K562 (cell line): Measurements from ENCODE around the gene ARHGAP32. TPM values are rescaled to one million over a fixed set of nuclear protein-coding genes. Genes with fewer than 3 reads are reported as not detected.
A peak's percentile ranks its signal among the peaks of the same experiment; 100 is the strongest.

Source experiments
- ATAC-seq: fragments of 200-7000 bp; cut with Tn5 transposase; 3 replicates; pipeline ENCODE4 v1.9.1; 2020; ENCODE audit warnings: moderate library complexity
- BruUV-seq: library from RNA; stranded (reverse); fragments of 400-500 nt; replicated peaks from 2 replicates; lab custom pipeline; 2021; lab: Mats Ljungman, UMichigan
- CTCF ChIA-PET: fragments of 300-600 bp; formaldehyde crosslinking; extraction: SDS; loops from one replicate; lab custom pipeline; 2021; ENCODE audit warnings: low intra/inter-chr PET ratio; lab: Yijun Ruan, JAX
- POLR2A ChIA-PET: fragments of 300-600, 350-650 bp; sonication (Branson Sonifier 250); formaldehyde crosslinking; extraction: SDS; loops from one replicate; lab custom pipeline; 2021; ENCODE audit warnings: antibody characterized with exemption, inconsistent platforms; lab: Yijun Ruan, JAX
- DNase-seq, 4 experiments: peaks; one replicate each; pipeline versions ENCODE4 v3.0.0 to v3.0.0-alpha.2; 2011 to 2018; ENCODE audit warnings: low spot score in 3 of 4, mixed read lengths in 3 of 4; ENCODE audit errors: extremely low read depth in 1 of 4
- FAIRE-seq: peaks from 2 replicates; lab custom pipeline; 2011; peaks lifted over from hg19 to GRCh38; lab: Jason Lieb, UNC
- H2AFZ ChIP-seq: 2 replicates; pipeline ENCODE4 v1.6.0; 2011; ENCODE audit warnings: low read depth, low read length, control low read depth, inconsistent platforms
- H3K27ac ChIP-seq: fragments of 200-600 bp; 3 replicates; pipeline ENCODE4 v1.8.0; 2011; ENCODE audit warnings: low read depth, mild to moderate bottlenecking, control low read depth, inconsistent platforms, low read length, moderate library complexity, mixed read lengths; ENCODE audit errors: extremely low read depth
- H3K27me3 ChIP-seq, 2 experiments: fragments of 300-600 bp in 1 of 2; 2 replicates in 1 of 2; 3 replicates in 1 of 2; pipeline versions ENCODE4 v1.6.0 to v1.8.0; 2011; ENCODE audit warnings: inconsistent platforms in 2 of 2, low read length in 2 of 2, mild to moderate bottlenecking in 1 of 2, mixed read lengths in 1 of 2, moderate library complexity in 1 of 2; ENCODE audit not compliant: control insufficient read depth in 2 of 2, insufficient read depth in 2 of 2
- H3K36me3 ChIP-seq: fragments of 300-600 bp; 3 replicates; pipeline ENCODE4 v1.8.0; 2011; ENCODE audit warnings: mild to moderate bottlenecking, low read length, inconsistent platforms; ENCODE audit not compliant: control insufficient read depth, insufficient read depth
- H3K4me1 ChIP-seq, 2 experiments: fragments of 200-600 bp in 1 of 2; replicated peaks in 1 of 2; 2 replicates in 1 of 2; 3 replicates in 1 of 2; pipeline versions ENCODE4 v1.5.1 to v1.8.0; 2011; ENCODE audit warnings: inconsistent platforms in 2 of 2, low read length in 2 of 2, mild to moderate bottlenecking in 1 of 2, mixed read lengths in 1 of 2, moderate library complexity in 1 of 2; ENCODE audit not compliant: control insufficient read depth in 2 of 2, insufficient read depth in 2 of 2
- H3K4me2 ChIP-seq: 2 replicates; pipeline ENCODE4 v1.6.1; 2011; ENCODE audit warnings: low read length, control low read depth, inconsistent platforms, mixed read lengths; ENCODE audit not compliant: insufficient read depth
- H3K4me3 ChIP-seq: fragments of 200-600 bp; sonication (generic), shearing (Covaris generic); 2 replicates; pipeline ENCODE4 v1.5.1; 2016; ENCODE audit warnings: control low read depth, inconsistent platforms
- H3K79me2 ChIP-seq: fragments of 200-600 bp; 3 replicates; pipeline ENCODE4 v1.8.0; 2011; ENCODE audit warnings: low read length, inconsistent platforms; ENCODE audit not compliant: control insufficient read depth, insufficient read depth
- H3K9ac ChIP-seq, 2 experiments: 2 replicates each; pipeline versions ENCODE4 v1.6.0 to v1.6.1; 2011; ENCODE audit warnings: low read depth in 2 of 2, low read length in 2 of 2, control low read depth in 1 of 2, inconsistent platforms in 1 of 2, mild to moderate bottlenecking in 1 of 2, mixed read lengths in 1 of 2; ENCODE audit not compliant: insufficient read depth in 1 of 2
- H3K9me1 ChIP-seq: one replicate; pipeline ENCODE4 v1.6.0; 2011; ENCODE audit warnings: inconsistent platforms, mild to moderate bottlenecking, low read length, moderate library complexity; ENCODE audit not compliant: control insufficient read depth, insufficient read depth
- H3K9me3 ChIP-seq: replicated peaks from 2 replicates; pipeline ENCODE4 v1.5.1; 2011; ENCODE audit warnings: low read depth, low read length, inconsistent platforms; ENCODE audit not compliant: control insufficient read depth, insufficient read depth
- H4K20me1 ChIP-seq: replicated peaks from 2 replicates; pipeline ENCODE4 v1.6.1; 2011; ENCODE audit warnings: low read length, inconsistent platforms, mixed read lengths; ENCODE audit not compliant: control insufficient read depth, insufficient read depth
- HMBOX1 ChIP-seq: sonication (generic); IDR thresholded peaks from 2 replicates; pipeline ENCODE4 v1.6.1; 2016
- OTX1 ChIP-seq: fragments of 450-650 bp; formaldehyde crosslinking; IDR thresholded peaks from 2 replicates; pipeline ENCODE4 v1.4.0; 2022; ENCODE audit warnings: mild to moderate bottlenecking
- THRAP3 ChIP-seq: fragments of 450-650 bp; IDR thresholded peaks from 2 replicates; pipeline ENCODE4 v1.6.1; 2016; ENCODE audit warnings: mild to moderate bottlenecking, inconsistent platforms, borderline replicate concordance
- ZBTB17 ChIP-seq: fragments of 450-650 bp; formaldehyde crosslinking; IDR thresholded peaks from 2 replicates; pipeline ENCODE4 v1.4.0; 2020; ENCODE audit warnings: mild to moderate bottlenecking
- ZBTB34 ChIP-seq: fragments of 250-450 bp; sonication (Bioruptor Pico); IDR thresholded peaks from 2 replicates; pipeline ENCODE4 v1.8.0; 2021; ENCODE audit warnings: mild to moderate bottlenecking, moderate library complexity
- ZBTB40 ChIP-seq, 2 experiments: fragments of 450-650 bp in 1 of 2; sonication (generic) in 1 of 2; formaldehyde crosslinking in 1 of 2; IDR thresholded peaks; 2 replicates each; pipeline versions ENCODE4 v1.7.1 to v1.9.0; 2016 to 2022; ENCODE audit warnings: inconsistent platforms in 1 of 2, mild to moderate bottlenecking in 1 of 2, missing genetic modification reagents in 1 of 2
- ZNF778 ChIP-seq: fragments of 450-650 bp; formaldehyde crosslinking; IDR thresholded peaks from 2 replicates; pipeline ENCODE4 v1.4.0; 2020; ENCODE audit warnings: mild to moderate bottlenecking, moderate library complexity
- WGBS: fragments of 100-300 bp; shearing (Covaris generic); methylation state at CpG from one replicate; pipeline ENCODE4 v1.1.6; 2016; ENCODE audit warnings: low coverage, mixed read lengths; ENCODE audit not compliant: insufficient coverage; ENCODE audit errors: missing lambda C conversion rate; 5-methylcytosine and 5-hydroxymethylcytosine counted together
- in situ Hi-C: fragments of 300-500 bp; cut with MboI; formaldehyde crosslinking; loops from 4 replicates; pipeline ENCODE4 v1.15.0; 2018; ENCODE audit warnings: inconsistent platforms, mixed read lengths
- intact Hi-C: fragments of 100-400 bp; cut with micrococcal nuclease; formaldehyde crosslinking; loops from 2 replicates; pipeline ENCODE4 v1.14.2; 2022
- polyA plus RNA-seq, 8 experiments: library from polyadenylated mRNA; depleted of rRNA in 4 of 8; stranded (reverse) in 5 of 8; unstranded in 3 of 8; fragments of >200 nt; fragmentation: Nextera tagmentation in 2 of 8; fragmentation: Illumina TruSeq in 1 of 8; extraction: Ambion mirVana in 2 of 8; extraction: Trizol in 1 of 8; gene quantifications; 2 replicates each; pipeline versions ENCODE4 v1.2.1 to v1.2.3, GENCODE V29; 2011 to 2014; ENCODE audit warnings: inconsistent platforms in 1 of 8, missing spikeins in 1 of 8
- total RNA-seq, 7 experiments: library from RNA; depleted of rRNA in 6 of 7; stranded (reverse); fragments of >200 nt in 6 of 7; fragmentation: Illumina TruSeq in 2 of 7; extraction: Trizol in 2 of 7; gene quantifications; 2 replicates each; pipeline versions ENCODE4 v1.2.1 to v1.2.3, GENCODE V29; 2011 to 2021; ENCODE audit warnings: low replicate concordance in 1 of 7

The ARHGAP32 gene
- total and polyA plus RNA-seq, 9 of the 15 experiments (the other 6 are each of a cell fraction or from before 2014, with no cell fraction given) = 0.18 TPM; not detected in 8

GRCh38 chr11:129215506-129216245, 23.6 kb upstream of the ARHGAP32 start (continued):
- TF ChIP-seq ZBTB34 (CRISPR knock-in tag) (no peak), ZBTB17 (CRISPR knock-in tag) (no peak), ZNF778 (CRISPR knock-in tag) (no peak)

GRCh38 chr11:129214710-129215295, 22.7 kb upstream of the ARHGAP32 start:
- H3K9me3 ChIP-seq = no peaks in the 10 kb centered on the region
- no peak for FAIRE-seq
- H3K79me2 ChIP-seq = no peaks in the 10 kb centered on the region
- ChIA-PET CTCF (no interaction called here), POLR2A (no interaction called here)
- H3K9me1 ChIP-seq = no peaks in the 10 kb centered on the region
- H3K4me3 ChIP-seq = no peak overlapping the region
- no peak overlapping the region for H3K4me2 ChIP-seq
- no peaks in the 10 kb centered on the region for H3K4me1 ChIP-seq
- ATAC-seq = no peak
- H3K27ac ChIP-seq = no peak overlapping the region
- no peaks in the 10 kb centered on the region for H3K36me3 ChIP-seq
- no peak overlapping the region for H3K9ac ChIP-seq
- in situ Hi-C loops (no loop called here), intact Hi-C loops (no loop called here)
- BruUV-seq = no TSS peak
- no peak overlapping the region for H2AFZ ChIP-seq
- H3K27me3 ChIP-seq = no peaks in the 10 kb centered on the region
- WGBS = 5% methylated on average over 6 of the region's 6 CpGs
- no peak for DNase-seq
- no peaks in the 10 kb centered on the region for H4K20me1 ChIP-seq
- TF ChIP-seq THRAP3 (no peak), ZBTB40 (IDR thresholded peaks at IDR 0.05) (peak; percentile 48; the same call in 1 of the 2 replicates), ZBTB40 (CRISPR knock-in tag; IDR thresholded peaks at IDR 0.05) (0 out of 2 replicates have a peak, but pooled peaks have one; percentile 37), HMBOX1 (no peak), OTX1 (CRISPR knock-in tag) (no peak)
